Prostate gland (tissue), 2 donors: Measurements from ENCODE around the gene OBP2B. TPM values are rescaled to one million over a fixed set of nuclear protein-coding genes. Genes with fewer than 3 reads are reported as not detected.
"Not testable (repeated sequence)": the region's sequence is repeated elsewhere in the genome, so short reads cannot be mapped to it uniquely, and the experiment has no call there.

Experiments used
- DNase-seq: peaks from one replicate; pipeline ENCODE4 v3.0.0-alpha.2; 2019; ENCODE audit warnings: low spot score
- H3K27ac ChIP-seq, 2 donors: fragments of 200-600 bp; sonication (generic); 2 replicates each; pipeline ENCODE4 v1.5.1; 2017 to 2019
- H3K27me3 ChIP-seq: fragments of 200-600 bp; sonication (generic); replicated peaks from 2 replicates; pipeline ENCODE4 v1.5.1; 2019; ENCODE audit not compliant: insufficient read depth
- H3K36me3 ChIP-seq, 2 donors: fragments of 200-600 bp; sonication (generic); 1 replicate in 1 of 2; 2 replicates in 1 of 2; pipeline versions ENCODE4 v1.5.1 to v1.8.1; 2017 to 2019
- H3K4me1 ChIP-seq: fragments of 200-600 bp; sonication (generic); replicated peaks from 2 replicates; pipeline ENCODE4 v1.5.1; 2019
- H3K4me3 ChIP-seq, 2 donors: fragments of 200-600 bp; sonication (generic); 2 replicates each; pipeline ENCODE4 v1.5.1; 2017 to 2019
- H3K9me3 ChIP-seq: fragments of 200-600 bp; sonication (generic); 2 replicates; pipeline ENCODE4 v1.5.1; 2017
- CTCF ChIP-seq, 4 experiments: fragments of 200-600 bp in 2 of 4; fragments of 450-650 bp in 2 of 4; sonication (generic) in 2 of 4; IDR thresholded peaks; 1 replicate in 3 of 4; 2 replicates in 1 of 4; pipeline ENCODE4 v1.5.1; 2016 to 2019; ENCODE audit warnings: antibody characterized with exemption in 4 of 4, mild to moderate bottlenecking in 2 of 4, moderate library complexity in 2 of 4
- POLR2A ChIP-seq: fragments of 450-650 bp; IDR thresholded peaks from one replicate; pipeline ENCODE4 v1.6.1; 2016; ENCODE audit warnings: antibody characterized with exemption, mild to moderate bottlenecking
- POLR2AphosphoS5 ChIP-seq: sonication (generic); formaldehyde crosslinking; IDR thresholded peaks from one replicate; pipeline ENCODE4 v1.6.1; 2017; ENCODE audit warnings: antibody characterized with exemption
- WGBS: methylation state at CpG from one replicate; pipeline ENCODE4 v1.1.5; 2018; 5-methylcytosine and 5-hydroxymethylcytosine counted together
- intact Hi-C: fragments of 100-400 bp; cut with DNase I; formaldehyde crosslinking; loops from one replicate; pipeline ENCODE4 v1.14.2; 2022
- total RNA-seq, 2 donors: library from RNA; depleted of rRNA; stranded (reverse); fragments of >200 nt; gene quantifications; one replicate each; pipeline ENCODE4 v1.1.0, GENCODE V29; 2016

The OBP2B gene
- total RNA-seq, 2 donors from 2014 or later = 1.6 to 35.2 TPM

- H3K27me3 ChIP-seq = no peaks in the 10 kb centered on the region
- 92% methylated on average over 18 of the region's 18 CpGs for WGBS
- no peak for TF ChIP-seq POLR2AphosphoS5
- no peak for TF ChIP-seq CTCF (IDR thresholded peaks at IDR 0.05)
- no peak for TF ChIP-seq POLR2A
- no peak overlapping the region for H3K4me3 ChIP-seq
- intact Hi-C loops = no loop called here
- H3K27ac ChIP-seq = no peak overlapping the region
- no peaks in the 10 kb centered on the region for H3K9me3 ChIP-seq
- H3K36me3 ChIP-seq = no peaks in the 10 kb centered on the region
- DNase-seq = no peak
- H3K4me1 ChIP-seq = no peaks in the 10 kb centered on the region
Observed at GRCh38 chr9:133239533-133240090, 30.6 kb upstream of the OBP2B start.

GRCh38 chr9:133238851-133239532 is 29.9 kb upstream of the OBP2B start:
- no peaks in the 10 kb centered on the region for H3K4me1 ChIP-seq
- no peak for DNase-seq
- TF ChIP-seq POLR2AphosphoS5 (no peak), CTCF (IDR thresholded peaks at IDR 0.05) (peak in 3 of 4 experiments; percentile 51 to 79 (median 61))
- H3K9me3 ChIP-seq = no peaks in the 10 kb centered on the region
- intact Hi-C loops = no loop called here
- peak overlapping the region in 1 of 2 donors; percentile 42 for H3K27ac ChIP-seq
- H3K36me3 ChIP-seq = no peaks in the 10 kb centered on the region
- H3K4me3 ChIP-seq = peak overlapping the region in 1 of 2 donors; percentile 17
- 15% methylated on average over 26 of the region's 26 CpGs for WGBS
- H3K27me3 ChIP-seq = no peaks in the 10 kb centered on the region

- H3K36me3 ChIP-seq = no peaks in the 10 kb centered on the region
- 24% methylated on average over 25 of the region's 25 CpGs for WGBS
- intact Hi-C loops = no loop called here
- H3K9me3 ChIP-seq = no peaks in the 10 kb centered on the region
- H3K27me3 ChIP-seq = no peaks in the 10 kb centered on the region
- peak overlapping the region in 1 of 2 donors; percentile 42 for H3K27ac ChIP-seq
- no peaks in the 10 kb centered on the region for H3K4me1 ChIP-seq
- TF ChIP-seq POLR2A = no peak
- TF ChIP-seq POLR2AphosphoS5 = no peak
- TF ChIP-seq CTCF (IDR thresholded peaks at IDR 0.05) = no peak
- H3K4me3 ChIP-seq = peak overlapping the region in 1 of 2 donors; percentile 17
- DNase-seq = no peak
Observed at GRCh38 chr9:133238272-133238850, 29.3 kb upstream of the OBP2B start.

GRCh38 chr9:133237035-133237731 is 28.1 kb upstream of the OBP2B start:
- 58% methylated on average over 17 of the region's 17 CpGs for WGBS
- Histone ChIP-seq H3K4me1 (no peaks in the 10 kb centered on the region), H3K36me3 (no peaks in the 10 kb centered on the region), H3K27ac (no peak overlapping the region), H3K9me3 (no peaks in the 10 kb centered on the region), H3K27me3 (no peaks in the 10 kb centered on the region), H3K4me3 (no peak overlapping the region)
- intact Hi-C loops = no loop called here
- TF ChIP-seq POLR2AphosphoS5 (no peak), POLR2A (no peak), CTCF (IDR thresholded peaks at IDR 0.05) (no peak)
- no peak for DNase-seq

GRCh38 chr9:133236291-133237034 is 27.4 kb upstream of the OBP2B start:
- 83% methylated on average over 19 of the region's 19 CpGs for WGBS
- H3K9me3 ChIP-seq, H3K4me3 ChIP-seq, H3K27me3 ChIP-seq, H3K36me3 ChIP-seq, intact Hi-C loops, H3K27ac ChIP-seq, DNase-seq, H3K4me1 ChIP-seq: not testable (repeated sequence)
